GM12878 (cell line): ENCODE data around the gene CFAP45. TPM values are rescaled to one million over a fixed set of nuclear protein-coding genes. Genes with fewer than 3 reads are reported as not detected.
A peak's percentile ranks its signal among the peaks of the same experiment; 100 is the strongest.

Experiments
- ATAC-seq: fragments of 200-7000 bp; cut with Tn5 transposase; 3 replicates; pipeline ENCODE4 v1.9.1; 2020; ENCODE audit warnings: mild to moderate bottlenecking, moderate library complexity
- BruUV-seq: library from RNA; stranded (reverse); fragments of 400-500 nt; replicated peaks from 2 replicates; lab custom pipeline; 2021; lab: Mats Ljungman, UMichigan
- CTCF ChIA-PET: fragments of 300-600 bp; sonication (Branson Sonifier 250); formaldehyde crosslinking; extraction: SDS; loops from one replicate; lab custom pipeline; 2021; ENCODE audit warnings: inconsistent platforms; lab: Yijun Ruan, JAX
- POLR2A ChIA-PET: fragments of 350-600 bp; formaldehyde crosslinking; extraction: SDS; loops from one replicate; lab custom pipeline; 2021; ENCODE audit warnings: inconsistent platforms; lab: Charles Lee
- RAD21 ChIA-PET: fragments of 300-600 bp; sonication (Branson Sonifier 250); formaldehyde crosslinking; loops from one replicate; lab custom pipeline; 2023; ENCODE audit warnings: antibody characterized with exemption; ENCODE audit not compliant: unreplicated experiment; lab: Charles Lee
- SMC1A ChIA-PET: fragments of 300-600 bp; sonication (Branson Sonifier 250); formaldehyde crosslinking; loops from one replicate; lab custom pipeline; 2023; ENCODE audit not compliant: unreplicated experiment, uncharacterized antibody; lab: Charles Lee
- DNase-seq: peaks from one replicate; pipeline ENCODE4 v3.0.0-alpha.2; 2011; ENCODE audit warnings: low read depth, low spot score
- FAIRE-seq: peaks from 3 replicates; lab custom pipeline; 2011; peaks lifted over from hg19 to GRCh38; lab: Jason Lieb, UNC
- H2AFZ ChIP-seq: 2 replicates; pipeline ENCODE4 v1.6.0; 2011; ENCODE audit warnings: low read depth, low read length, control low read depth; ENCODE audit not compliant: control insufficient read depth
- H3K27ac ChIP-seq: 2 replicates; pipeline ENCODE4 v1.5.1; 2011; ENCODE audit warnings: control low read depth; ENCODE audit not compliant: control insufficient read depth, insufficient read depth
- H3K27me3 ChIP-seq, 2 experiments: replicated peaks in 1 of 2; 2 replicates each; pipeline versions ENCODE4 v1.6.0 to v1.6.1; 2011; ENCODE audit warnings: low read length in 1 of 2; ENCODE audit not compliant: control insufficient read depth in 2 of 2, insufficient read depth in 2 of 2
- H3K36me3 ChIP-seq, 2 experiments: 2 replicates each; pipeline ENCODE4 v1.5.1; 2011; ENCODE audit warnings: low read length in 1 of 2; ENCODE audit not compliant: control insufficient read depth in 2 of 2, insufficient read depth in 2 of 2
- H3K4me1 ChIP-seq: 2 replicates; pipeline ENCODE4 v1.6.1; 2011; ENCODE audit warnings: mild to moderate bottlenecking, low read length, moderate library complexity, mixed read lengths; ENCODE audit not compliant: control insufficient read depth, insufficient read depth
- H3K4me2 ChIP-seq: 2 replicates; pipeline ENCODE4 v1.6.0; 2011; ENCODE audit warnings: control low read depth; ENCODE audit not compliant: control insufficient read depth, insufficient read depth
- H3K4me3 ChIP-seq: fragments of 200-600 bp; sonication (generic); 2 replicates; pipeline ENCODE4 v1.5.1; 2016
- H3K79me2 ChIP-seq: 2 replicates; pipeline ENCODE4 v1.6.0; 2011; ENCODE audit warnings: low read length; ENCODE audit not compliant: control insufficient read depth, insufficient read depth
- H3K9ac ChIP-seq: 2 replicates; pipeline ENCODE4 v1.8.0; 2011; ENCODE audit warnings: low read length, control low read depth, mixed read lengths; ENCODE audit not compliant: control insufficient read depth, insufficient read depth
- H3K9me3 ChIP-seq: replicated peaks from 3 replicates; pipeline ENCODE4 v1.5.1; 2011; ENCODE audit warnings: mild to moderate bottlenecking, low read length; ENCODE audit not compliant: control insufficient read depth, insufficient read depth
- H4K20me1 ChIP-seq: 2 replicates; pipeline ENCODE4 v1.6.0; 2011; ENCODE audit not compliant: control insufficient read depth, insufficient read depth
- CTCF ChIP-seq, 3 experiments: IDR thresholded peaks in 2 of 3; conservative IDR thresholded peaks in 1 of 3; 2 replicates each; pipeline ENCODE4 v1.5.1; 2011; ENCODE audit warnings: low read depth in 3 of 3, low read length in 3 of 3, mild to moderate bottlenecking in 3 of 3, control low read depth in 2 of 3, moderate library complexity in 2 of 3, inconsistent platforms in 1 of 3, mixed read lengths in 1 of 3; ENCODE audit not compliant: control insufficient read depth in 2 of 3, insufficient read depth in 1 of 3; ENCODE audit errors: extremely low read depth in 1 of 3
- EZH2 ChIP-seq: IDR thresholded peaks from 2 replicates; pipeline ENCODE4 v1.6.1; 2012; ENCODE audit warnings: low read depth, mild to moderate bottlenecking, control low read depth, inconsistent platforms, low read length, borderline replicate concordance; ENCODE audit not compliant: control insufficient read depth
- GATAD2B ChIP-seq: fragments of 450-650 bp; conservative IDR thresholded peaks from 2 replicates; pipeline ENCODE4 v1.6.1; 2017; ENCODE audit warnings: low read depth, mild to moderate bottlenecking, moderate library complexity
- RAD21 ChIP-seq: IDR thresholded peaks from 2 replicates; pipeline ENCODE4 v1.6.1; 2011; ENCODE audit warnings: mild to moderate bottlenecking, low read depth, low read length, moderate library complexity; ENCODE audit not compliant: insufficient read depth
- RFX5 ChIP-seq: IDR thresholded peaks from 2 replicates; pipeline ENCODE4 v1.6.1; 2011; ENCODE audit warnings: low read depth, low read length, improper control_type of control experiment
- SMC3 ChIP-seq: IDR thresholded peaks from 2 replicates; pipeline ENCODE4 v1.6.1; 2011; ENCODE audit warnings: low read length, improper control_type of control experiment, borderline replicate concordance
- TCF12 ChIP-seq: IDR thresholded peaks from 2 replicates; pipeline ENCODE4 v1.6.1; 2011; ENCODE audit warnings: low read depth, mild to moderate bottlenecking, low read length
- WGBS: methylation state at CpG from one replicate; pipeline ENCODE4 v1.1.6; 2016; ENCODE audit warnings: low lambda C conversion rate; ENCODE audit not compliant: insufficient replicate concordance, insufficient coverage; ENCODE audit errors: missing lambda C conversion rate; 5-methylcytosine and 5-hydroxymethylcytosine counted together
- in situ Hi-C: fragments of 300-500 bp; cut with MboI; formaldehyde crosslinking; loops from 9 replicates; pipeline ENCODE4 v1.14.3; 2018; ENCODE audit warnings: mixed read lengths
- intact Hi-C: fragments of 100-400 bp; cut with micrococcal nuclease; formaldehyde crosslinking; loops from one replicate; pipeline ENCODE4 v1.14.2; 2022; ENCODE audit not compliant: unreplicated experiment
- polyA plus RNA-seq, 11 experiments: library from polyadenylated mRNA; depleted of rRNA in 4 of 11; unstranded in 6 of 11; stranded (reverse) in 5 of 11; fragments of >200 nt; fragmentation: Nextera tagmentation in 4 of 11; fragmentation: Illumina TruSeq in 1 of 11; extraction: Ambion mirVana in 4 of 11; extraction: Trizol in 1 of 11; gene quantifications; 1 replicate in 1 of 11; 2 replicates in 10 of 11; pipeline versions ENCODE4 v1.2.1 to v1.2.3, GENCODE V29; 2011 to 2016; ENCODE audit warnings: inconsistent platforms in 2 of 11, missing spikeins in 2 of 11, low read depth in 1 of 11
- total RNA-seq, 4 experiments: library from RNA; depleted of rRNA in 3 of 4; stranded (reverse); fragments of >200 nt in 3 of 4; fragmentation: Illumina TruSeq in 1 of 4; extraction: Trizol in 1 of 4; gene quantifications; 2 replicates each; pipeline versions ENCODE4 v1.2.1 to v1.2.3, GENCODE V29; 2013 to 2021

The CFAP45 gene
- total and polyA plus RNA-seq, 10 of the 15 experiments (the other 5 are each of a cell fraction or from before 2014, with no cell fraction given), result 0.43 to 0.91 (median 0.67) TPM

DNA sequence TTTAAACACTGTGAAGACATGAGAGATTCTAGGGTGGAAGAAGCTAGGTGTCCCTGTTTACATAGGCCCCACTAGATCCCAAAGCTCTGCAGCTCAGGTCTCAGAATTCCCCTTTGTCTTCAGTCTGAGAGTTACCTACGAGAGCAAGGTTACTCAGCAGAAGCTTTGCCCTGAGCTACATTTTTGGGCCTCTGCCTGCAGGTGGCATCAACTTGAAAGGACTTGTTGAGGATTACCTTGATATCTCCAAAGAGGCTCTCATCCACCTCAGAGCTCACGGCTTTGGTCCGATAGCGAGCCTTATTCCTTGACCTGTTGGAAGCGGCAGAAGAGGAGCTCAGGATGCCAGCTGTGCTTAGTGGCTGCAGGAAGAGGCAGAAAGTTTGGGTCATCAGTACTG, 7.0 kb downstream of the CFAP45 start:
- DNase-seq (no peak), ATAC-seq (no peak), FAIRE-seq (no peak)
- ChIA-PET CTCF (interaction anchor here (0.6 to 14.8 kb wide), 45 partner anchors 12 to 760 kb away, joined by 3 to 476 read pairs (median 4); partner anchors contain the start of genes DUSP23, FCRL6, PIGM and SLAMF8), SMC1A (interaction anchor here (0.6 to 12.2 kb wide), 27 partner anchors 8 to 761 kb away, joined by 3 to 289 read pairs (median 4); partner anchors contain the start of genes FCRL6 and TAGLN2), RAD21 (interaction anchor here (0.7 to 7.6 kb wide), 19 partner anchors 12 to 695 kb away, joined by 3 to 153 read pairs (median 5); partner anchors contain the start of genes DUSP23, FCRL6 and TAGLN2), POLR2A (interaction anchor here (0.6 to 1.2 kb wide), 2 partner anchors 95 to 102 kb away, joined by 4 read pairs; no protein-coding TSS in a partner anchor)
- Histone ChIP-seq H3K4me3 (no peak overlapping the region), H3K27ac (no peak overlapping the region), H3K27me3 (0 out of 4 replicates have a peak, but pooled peaks cover 0 to 2% of the 10 kb centered on the region in 2 experiments), H3K79me2 (no peaks in the 10 kb centered on the region), H3K4me2 (no peak overlapping the region), H3K4me1 (peaks cover 15% of the 10 kb centered on the region), H3K9ac (no peak overlapping the region), H3K9me3 (no peaks in the 10 kb centered on the region), H4K20me1 (no peaks in the 10 kb centered on the region), H2AFZ (no peak overlapping the region), H3K36me3 (no peaks in the 10 kb centered on the region)
- no TSS peak for BruUV-seq
- WGBS, result 67% methylated on average over 5 of the region's 5 CpGs
- in situ Hi-C loops (loop anchor here (5.0 kb wide), 1 partner anchor 96 kb away; no protein-coding TSS in a partner anchor), intact Hi-C loops (no loop called here)
- no peak for TF ChIP-seq RFX5
- TF ChIP-seq GATAD2B, result no peak
- no peak for TF ChIP-seq EZH2
- no peak for TF ChIP-seq TCF12
- TF ChIP-seq CTCF (IDR thresholded peaks at IDR 0.05 in 2 of 3, conservative IDR thresholded peaks at IDR 0.05 in 1 of 3; ENCODE audit: control insufficient read depth in 2 of 3, extremely low read depth in 1 of 3, insufficient read depth in 1 of 3, low read depth in 3 of 3, low read length in 3 of 3), result peak; percentile 19 to 32 (median 21); a peak in 3 of 6 replicates
- TF ChIP-seq SMC3, result peak; percentile 10; the same call in 1 of the 2 replicates
- 0 out of 2 replicates have a peak, but pooled peaks have one; percentile 13 for TF ChIP-seq RAD21
